K562 (cell line): ENCODE measurements around the gene TMEM260. TPM values are rescaled to one million over a fixed set of nuclear protein-coding genes. Genes with fewer than 3 reads are reported as not detected.

Experiments
- ATF3 ChIP-seq, 2 experiments: fragments of 450-650 bp in 1 of 2; sonication (generic) in 1 of 2; formaldehyde crosslinking in 1 of 2; IDR thresholded peaks in 1 of 2; conservative IDR thresholded peaks in 1 of 2; 2 replicates each; pipeline versions ENCODE4 v1.6.1 to v1.8.1; 2016 to 2023; ENCODE audit warnings: mild to moderate bottlenecking in 2 of 2, moderate library complexity in 2 of 2, inconsistent platforms in 1 of 2, missing genetic modification reagents in 1 of 2
- ATF7 ChIP-seq: fragments of 450-650 bp; IDR thresholded peaks from 2 replicates; pipeline ENCODE4 v1.7.1; 2014; ENCODE audit warnings: mild to moderate bottlenecking, moderate library complexity
- CEBPG ChIP-seq, 3 experiments: fragments of 200-800 bp in 1 of 3; sonication (Bioruptor generic) in 1 of 3; sonication (generic) in 1 of 3; formaldehyde crosslinking in 1 of 3; IDR thresholded peaks in 2 of 3; conservative IDR thresholded peaks in 1 of 3; 2 replicates each; pipeline versions ENCODE4 v1.6.1 to v1.8.0; 2016 to 2022; ENCODE audit warnings: missing compliant biosample characterization in 2 of 3, missing genetic modification characterization in 2 of 3, mild to moderate bottlenecking in 1 of 3, missing genetic modification reagents in 1 of 3
- E2F5 ChIP-seq: sonication (generic); formaldehyde crosslinking; IDR thresholded peaks from 2 replicates; pipeline ENCODE4 v1.8.0; 2022; ENCODE audit warnings: mild to moderate bottlenecking, missing genetic modification reagents
- ETV1 ChIP-seq: fragments of 450-650 bp; conservative IDR thresholded peaks from 2 replicates; pipeline ENCODE4 v1.6.1; 2016; ENCODE audit warnings: missing genetic modification characterization, control low read depth, low read depth, missing compliant biosample characterization
- IRF9 ChIP-seq: fragments of 450-650 bp; IDR thresholded peaks from 2 replicates; pipeline ENCODE4 v1.6.1; 2016; ENCODE audit warnings: missing biosample characterization, missing genetic modification characterization
- JUNB ChIP-seq: fragments of 450-650 bp; formaldehyde crosslinking; conservative IDR thresholded peaks from 2 replicates; pipeline ENCODE4 v1.4.0; 2020; ENCODE audit warnings: mild to moderate bottlenecking
- MTA2 ChIP-seq: fragments of 450-650 bp; IDR thresholded peaks from 2 replicates; pipeline ENCODE4 v1.6.1; 2016; ENCODE audit warnings: low read depth
- NFE2 ChIP-seq: IDR thresholded peaks from 2 replicates; pipeline ENCODE4 v1.6.1; 2014; ENCODE audit warnings: antibody characterized with exemption, low read depth
- NRF1 ChIP-seq, 2 experiments: fragments of 450-650 bp; IDR thresholded peaks in 1 of 2; conservative IDR thresholded peaks in 1 of 2; 2 replicates each; pipeline ENCODE4 v1.6.1; 2014; ENCODE audit warnings: mild to moderate bottlenecking in 2 of 2
- PBX2 ChIP-seq, 2 experiments: IDR thresholded peaks in 1 of 2; conservative IDR thresholded peaks in 1 of 2; 2 replicates each; pipeline ENCODE4 v1.6.1; 2016; ENCODE audit warnings: low read depth in 2 of 2, mild to moderate bottlenecking in 1 of 2, missing compliant biosample characterization in 1 of 2, missing genetic modification characterization in 1 of 2, moderate library complexity in 1 of 2
- RBM34 ChIP-seq: fragments of 200-400 bp; formaldehyde crosslinking; IDR thresholded peaks from 2 replicates; pipeline ENCODE4 v1.6.1; 2018; ENCODE audit warnings: low read length, borderline replicate concordance; ENCODE audit not compliant: insufficient read depth
- STAT5A ChIP-seq: IDR thresholded peaks from 2 replicates; pipeline ENCODE4 v1.6.1; 2012; ENCODE audit warnings: low read length, inconsistent platforms, borderline replicate concordance
- TCF3 ChIP-seq: sonication (generic); formaldehyde crosslinking; IDR thresholded peaks from 2 replicates; pipeline ENCODE4 v1.4.0; 2020; ENCODE audit warnings: mild to moderate bottlenecking, missing genetic modification reagents
- ZBTB43 ChIP-seq: sonication (generic); formaldehyde crosslinking; IDR thresholded peaks from 2 replicates; pipeline ENCODE4 v1.8.0; 2023; ENCODE audit warnings: mild to moderate bottlenecking, missing genetic modification reagents
- ZC3H11A ChIP-seq: IDR thresholded peaks from 2 replicates; pipeline ENCODE4 v1.6.1; 2012; ENCODE audit warnings: low read depth, low read length, improper control_type of control experiment
- ZKSCAN1 ChIP-seq: fragments of 150-350 bp; IDR thresholded peaks from 2 replicates; pipeline ENCODE4 v1.6.1; 2016; ENCODE audit warnings: low read depth, low read length
- ZNF165 ChIP-seq: fragments of 250-450 bp; sonication (Bioruptor Pico); IDR thresholded peaks from 2 replicates; pipeline ENCODE4 v1.4.0; 2020; ENCODE audit warnings: borderline replicate concordance
- ZNF780A ChIP-seq: fragments of 250-450 bp; sonication (Bioruptor Pico); IDR thresholded peaks from 2 replicates; pipeline ENCODE4 v1.5.0; 2021; ENCODE audit warnings: mild to moderate bottlenecking
- polyA plus RNA-seq, 8 experiments: library from polyadenylated mRNA; depleted of rRNA in 4 of 8; stranded (reverse) in 5 of 8; unstranded in 3 of 8; fragments of >200 nt; fragmentation: Nextera tagmentation in 2 of 8; fragmentation: Illumina TruSeq in 1 of 8; extraction: Ambion mirVana in 2 of 8; extraction: Trizol in 1 of 8; gene quantifications; 2 replicates each; pipeline versions ENCODE4 v1.2.1 to v1.2.3, GENCODE V29; 2011 to 2014; ENCODE audit warnings: inconsistent platforms in 1 of 8, missing spikeins in 1 of 8
- total RNA-seq, 7 experiments: library from RNA; depleted of rRNA in 6 of 7; stranded (reverse); fragments of >200 nt in 6 of 7; fragmentation: Illumina TruSeq in 2 of 7; extraction: Trizol in 2 of 7; gene quantifications; 2 replicates each; pipeline versions ENCODE4 v1.2.1 to v1.2.3, GENCODE V29; 2011 to 2021; ENCODE audit warnings: low replicate concordance in 1 of 7

Gene TMEM260
- total and polyA plus RNA-seq, 9 of the 15 experiments (the other 6 are each of a cell fraction or from before 2014, with no cell fraction given) = 2.2 to 9.4 (median 6.0) TPM

- TF ChIP-seq RBM34 (no peak), ATF7 (peak; percentile 84), JUNB (CRISPR knock-in tag) (no peak), ETV1 (tag) (no peak), PBX2 (CRISPR knock-in tag; IDR thresholded peaks at IDR 0.05; ENCODE audit: low read depth) (no peak), PBX2 (tag; conservative IDR thresholded peaks at IDR 0.05; ENCODE audit: low read depth) (no peak), STAT5A (no peak), TCF3 (CRISPR knock-in tag) (peak; percentile 59), ZBTB43 (no peak), IRF9 (tag) (peak; percentile 71; the same call in 1 of the 2 replicates), CEBPG (CRISPR knock-in tag; IDR thresholded peaks at IDR 0.05) (peak; percentile 93), CEBPG (tag; conservative IDR thresholded peaks at IDR 0.05 in 1 of 2, IDR thresholded peaks at IDR 0.05 in 1 of 2) (peak; percentile 85 to 98), NFE2 (0 out of 2 replicates have a peak, but pooled peaks have one; percentile 6), ZNF780A (CRISPR knock-in tag) (no peak), ZNF165 (CRISPR knock-in tag) (no peak), NRF1 (conservative IDR thresholded peaks at IDR 0.05 in 1 of 2, IDR thresholded peaks at IDR 0.05 in 1 of 2) (no peak), ZC3H11A (no peak), ZKSCAN1 (no peak), ATF3 (IDR thresholded peaks at IDR 0.05) (peak; percentile 95), ATF3 (CRISPR knock-in tag; conservative IDR thresholded peaks at IDR 0.05) (no peak), MTA2 (no peak), E2F5 (CRISPR knock-in tag) (no peak)
Measured at GRCh38 chr14:56608689-56609088, 29.1 kb downstream of the TMEM260 start (continued).
